Vagina (tissue), 2 donors: ENCODE data around the gene C16orf95. TPM values are rescaled to one million over a fixed set of nuclear protein-coding genes. Genes with fewer than 3 reads are reported as not detected.

Experiments used
- DNase-seq, 2 donors: peaks; one replicate each; pipeline ENCODE4 v3.0.0-alpha.2; 2017; ENCODE audit errors: extremely low spot score in 2 of 2
- H3K27ac ChIP-seq: fragments of 200-600 bp; sonication (generic); one replicate; pipeline ENCODE4 v1.5.1; 2019
- H3K27me3 ChIP-seq: fragments of 200-600 bp; sonication (generic); one replicate; pipeline ENCODE4 v1.5.1; 2019
- H3K36me3 ChIP-seq, 2 donors: fragments of 200-600 bp; sonication (generic); one replicate each; pipeline ENCODE4 v1.5.1; 2017 to 2019
- H3K4me1 ChIP-seq: fragments of 200-600 bp; sonication (generic); one replicate; pipeline ENCODE4 v1.5.1; 2019
- H3K4me3 ChIP-seq, 2 donors: fragments of 200-600 bp; sonication (generic); 1 replicate in 1 of 2; 2 replicates in 1 of 2; pipeline ENCODE4 v1.5.1; 2016 to 2019
- H3K9me3 ChIP-seq: fragments of 200-600 bp; sonication (generic); one replicate; pipeline ENCODE4 v1.5.1; 2019
- CTCF ChIP-seq, 3 experiments: fragments of 450-650 bp in 2 of 3; fragments of 200-600 bp in 1 of 3; sonication (generic) in 1 of 3; IDR thresholded peaks; one replicate each; pipeline ENCODE4 v1.5.1; 2017 to 2019; ENCODE audit warnings: antibody characterized with exemption in 3 of 3, mild to moderate bottlenecking in 2 of 3, moderate library complexity in 2 of 3
- POLR2A ChIP-seq, 2 donors: fragments of 450-650 bp; IDR thresholded peaks; one replicate each; pipeline ENCODE4 v1.6.1; 2017; ENCODE audit warnings: antibody characterized with exemption in 2 of 2, mild to moderate bottlenecking in 2 of 2, moderate library complexity in 2 of 2
- POLR2AphosphoS5 ChIP-seq, 2 donors: sonication (generic); formaldehyde crosslinking; IDR thresholded peaks; one replicate each; pipeline ENCODE4 v1.9.0; 2017; ENCODE audit warnings: antibody characterized with exemption in 2 of 2, mild to moderate bottlenecking in 2 of 2, low read depth in 1 of 2; ENCODE audit not compliant: insufficient read depth in 1 of 2
- intact Hi-C: fragments of 100-400 bp; cut with DNase I; formaldehyde crosslinking; loops from one replicate; pipeline ENCODE4 v1.15.1; 2023
- total RNA-seq: library from RNA; depleted of rRNA; stranded (reverse); fragments of >200 nt; gene quantifications from one replicate; pipeline ENCODE4 v1.2.3, GENCODE V29; 2016

The C16orf95 gene
- total RNA-seq, 1 donor from 2014 or later = 1.5 TPM

DNA sequence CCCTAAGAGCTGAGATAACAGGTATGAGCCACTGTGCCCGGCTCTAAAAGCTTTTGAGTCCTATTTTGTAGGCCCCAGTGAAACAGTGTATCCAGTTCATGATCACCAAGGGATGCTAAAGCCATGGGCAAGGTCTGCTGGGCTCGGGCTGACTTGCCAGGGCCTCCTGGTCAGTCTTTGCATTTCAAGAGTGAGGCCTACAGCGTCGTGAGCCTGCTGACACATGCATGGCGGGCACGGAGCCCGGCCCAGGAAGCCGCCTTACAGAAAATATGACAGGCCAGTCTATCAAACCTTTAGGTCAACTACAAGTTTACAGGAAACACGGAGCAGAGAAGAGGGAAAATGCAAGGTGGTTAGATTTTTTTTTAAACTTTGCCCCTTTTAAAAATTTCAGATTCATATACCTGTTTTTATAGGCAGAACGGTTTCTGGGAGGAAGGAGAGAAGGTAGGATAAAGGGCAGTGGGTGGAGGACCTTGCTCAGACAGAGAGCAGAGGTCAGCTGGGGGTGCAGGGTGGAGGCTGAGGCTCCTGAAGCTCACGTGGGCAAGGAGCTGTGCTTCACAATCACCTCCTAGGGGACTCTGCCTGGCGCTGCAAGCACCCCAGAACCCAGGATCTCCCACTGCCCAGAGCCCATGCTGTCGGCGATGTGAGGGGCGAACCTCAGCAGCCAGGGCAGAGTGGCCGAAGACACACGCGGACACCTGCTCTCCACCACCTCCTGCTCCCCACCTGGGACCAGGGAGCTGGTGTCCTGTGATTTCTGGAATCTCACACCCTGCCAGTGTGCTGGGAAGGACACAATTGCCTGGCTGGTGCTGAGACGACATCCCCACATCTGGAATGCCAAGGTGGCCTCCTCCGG is 21.3 kb downstream of the C16orf95 start:
- no peak overlapping the region for H3K27ac ChIP-seq
- DNase-seq = no peak
- intact Hi-C loops = no loop called here
- H3K9me3 ChIP-seq = no peaks in the 10 kb centered on the region
- no peaks in the 10 kb centered on the region for H3K4me1 ChIP-seq
- no peak overlapping the region for H3K4me3 ChIP-seq
- H3K36me3 ChIP-seq = no peaks in the 10 kb centered on the region
- TF ChIP-seq POLR2A (IDR thresholded peaks at IDR 0.05) (no peak), CTCF (IDR thresholded peaks at IDR 0.05) (no peak), POLR2AphosphoS5 (IDR thresholded peaks at IDR 0.05; ENCODE audit: insufficient read depth in 1 of 2, low read depth in 1 of 2) (no peak)
- H3K27me3 ChIP-seq = no peaks in the 10 kb centered on the region

DNA sequence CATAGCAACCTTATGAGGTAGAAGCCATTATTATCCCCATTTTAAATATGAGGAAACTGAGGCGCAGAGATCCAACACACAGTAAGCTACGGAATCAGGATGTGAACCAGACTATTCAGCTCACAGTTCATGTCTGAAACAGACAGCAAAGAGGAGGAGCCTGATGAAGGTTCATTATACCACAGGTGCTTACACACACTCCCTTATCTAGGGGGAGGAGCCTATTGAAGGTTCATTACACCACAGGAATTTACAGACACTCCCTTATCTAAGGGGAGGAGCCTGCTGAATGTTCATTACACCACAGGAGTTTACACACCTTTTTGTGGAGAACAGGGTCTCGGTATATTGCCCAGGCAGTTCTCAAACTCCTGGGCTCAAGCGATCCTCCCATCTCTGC is 21.9 kb downstream of the C16orf95 start:
- no peaks in the 10 kb centered on the region for H3K36me3 ChIP-seq
- H3K9me3 ChIP-seq = no peaks in the 10 kb centered on the region
- no peak for DNase-seq
- no peak for TF ChIP-seq POLR2A (IDR thresholded peaks at IDR 0.05)
- no peak for TF ChIP-seq POLR2AphosphoS5 (IDR thresholded peaks at IDR 0.05; ENCODE audit: insufficient read depth in 1 of 2, low read depth in 1 of 2)
- no peak for TF ChIP-seq CTCF (IDR thresholded peaks at IDR 0.05)
- H3K4me1 ChIP-seq = no peaks in the 10 kb centered on the region
- no peak overlapping the region for H3K4me3 ChIP-seq
- H3K27me3 ChIP-seq = no peaks in the 10 kb centered on the region
- H3K27ac ChIP-seq = no peak overlapping the region
- intact Hi-C loops = no loop called here

- Histone ChIP-seq H3K4me1 (no peaks in the 10 kb centered on the region), H3K4me3 (no peak overlapping the region), H3K9me3 (no peaks in the 10 kb centered on the region), H3K27ac (no peak overlapping the region), H3K27me3 (no peaks in the 10 kb centered on the region), H3K36me3 (no peaks in the 10 kb centered on the region)
- DNase-seq = no peak
- TF ChIP-seq CTCF (IDR thresholded peaks at IDR 0.05) (no peak), POLR2AphosphoS5 (IDR thresholded peaks at IDR 0.05; ENCODE audit: insufficient read depth in 1 of 2, low read depth in 1 of 2) (no peak), POLR2A (IDR thresholded peaks at IDR 0.05) (no peak)
- intact Hi-C loops = no loop called here
These were observed 23.2 kb downstream of the C16orf95 start for GRCh38 chr16:87293990-87294389.

GRCh38 chr16:87291944-87292343 is 25.2 kb downstream of the C16orf95 start:
- no peak for DNase-seq
- Histone ChIP-seq H3K36me3 (no peaks in the 10 kb centered on the region), H3K27me3 (no peaks in the 10 kb centered on the region), H3K4me3 (no peak overlapping the region), H3K9me3 (no peaks in the 10 kb centered on the region), H3K27ac (no peak overlapping the region), H3K4me1 (no peaks in the 10 kb centered on the region)
- intact Hi-C loops = no loop called here
- TF ChIP-seq POLR2A (IDR thresholded peaks at IDR 0.05) = no peak
- no peak for TF ChIP-seq CTCF (IDR thresholded peaks at IDR 0.05)
- no peak for TF ChIP-seq POLR2AphosphoS5 (IDR thresholded peaks at IDR 0.05; ENCODE audit: insufficient read depth in 1 of 2, low read depth in 1 of 2)

DNA sequence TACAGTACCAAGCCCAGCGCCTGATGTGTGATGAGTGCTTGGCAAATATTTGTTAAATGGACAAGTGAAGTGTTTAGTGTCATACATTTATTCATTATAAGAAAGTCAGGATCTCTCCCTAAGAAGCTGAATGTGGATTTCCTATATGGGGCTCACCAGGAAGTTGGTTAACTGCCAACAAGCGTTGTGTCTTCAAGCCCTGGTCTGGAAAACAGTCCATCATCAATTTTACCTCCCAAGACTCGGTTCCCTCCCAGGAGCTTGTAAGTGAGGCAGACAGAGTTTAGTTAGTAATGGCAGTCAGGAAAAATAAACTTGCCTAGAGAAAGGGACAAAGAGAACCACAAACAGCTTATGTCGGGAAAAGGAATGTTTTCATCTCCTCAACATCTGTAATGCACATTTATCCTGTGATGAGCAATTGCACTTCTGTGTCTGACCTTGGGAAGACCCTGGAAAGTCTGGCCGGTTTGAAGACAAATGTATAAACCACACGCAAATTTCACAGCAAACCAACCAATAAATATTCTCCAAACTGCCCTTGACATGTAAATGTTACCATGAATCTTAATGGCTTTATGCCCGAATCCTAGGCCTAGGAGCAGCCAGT is 28.3 kb downstream of the C16orf95 start:
- H3K4me3 ChIP-seq = no peak overlapping the region
- no peaks in the 10 kb centered on the region for H3K9me3 ChIP-seq
- H3K27me3 ChIP-seq = no peaks in the 10 kb centered on the region
- intact Hi-C loops = no loop called here
- no peaks in the 10 kb centered on the region for H3K4me1 ChIP-seq
- no peaks in the 10 kb centered on the region for H3K36me3 ChIP-seq
- no peak for DNase-seq
- H3K27ac ChIP-seq = no peak overlapping the region
- TF ChIP-seq POLR2A (IDR thresholded peaks at IDR 0.05) (no peak), POLR2AphosphoS5 (IDR thresholded peaks at IDR 0.05; ENCODE audit: insufficient read depth in 1 of 2, low read depth in 1 of 2) (no peak), CTCF (IDR thresholded peaks at IDR 0.05) (no peak)
